A673 (cell line): ENCODE measurements around the gene ZNF786.

ENCODE experiments used
- CTCF ChIP-seq: fragments of 300-800, 200-600 bp; sonication (generic); conservative IDR thresholded peaks from 2 replicates; pipeline ENCODE4 v1.5.1; 2017; ENCODE audit warnings: low read depth, mild to moderate bottlenecking, antibody characterized with exemption, low read length, moderate library complexity, mixed read lengths
- EZH2 ChIP-seq: fragments of 200-600 bp; sonication (generic); IDR thresholded peaks from 2 replicates; pipeline ENCODE4 v1.6.1; 2017; ENCODE audit warnings: borderline replicate concordance, low read depth, mild to moderate bottlenecking, mixed read lengths, antibody characterized with exemption, low read length; ENCODE audit not compliant: poor library complexity, severe bottlenecking

GRCh38 chr7:149126662-149127266 lies 36.2 kb upstream of the ZNF786 start:
- TF ChIP-seq CTCF (no peak), EZH2 (no peak)
